Measurements from ENCODE around the gene IGF2R.
"Not testable (repeated sequence)": the region's sequence is repeated elsewhere in the genome, so short reads cannot be mapped to it uniquely, and the experiment has no call there.

Gene IGF2R

GRCh38 chr6:160138839-160139419, 170.0 kb downstream of the IGF2R start:
- DNase-seq (ENCODE audit: low read depth) = no peak

GRCh38 chr6:160139420-160139851, 170.6 kb downstream of the IGF2R start:
- DNase-seq (ENCODE audit: low read depth) = no peak

DNA sequence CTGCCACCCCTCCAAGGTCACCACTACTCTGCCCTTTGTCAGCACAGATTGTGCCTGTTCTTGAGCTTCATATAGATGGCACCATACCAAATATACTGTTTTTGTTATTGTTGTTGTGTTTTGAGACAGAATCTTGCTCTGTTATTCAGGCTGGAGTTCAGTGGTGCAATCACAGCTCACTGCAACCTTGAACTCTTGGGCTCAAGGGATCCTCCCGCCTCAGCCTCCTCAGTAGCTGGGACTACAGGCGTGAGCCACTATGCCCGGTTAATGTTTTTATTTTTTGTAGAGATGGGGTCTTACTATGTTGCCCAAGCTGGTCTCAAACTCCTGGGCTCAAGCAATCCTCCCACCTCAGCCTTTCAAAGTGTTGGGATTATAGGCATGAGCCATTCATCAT, 171.6 kb downstream of the IGF2R start:
- DNase-seq (ENCODE audit: low read depth) = not testable (repeated sequence)

DNA sequence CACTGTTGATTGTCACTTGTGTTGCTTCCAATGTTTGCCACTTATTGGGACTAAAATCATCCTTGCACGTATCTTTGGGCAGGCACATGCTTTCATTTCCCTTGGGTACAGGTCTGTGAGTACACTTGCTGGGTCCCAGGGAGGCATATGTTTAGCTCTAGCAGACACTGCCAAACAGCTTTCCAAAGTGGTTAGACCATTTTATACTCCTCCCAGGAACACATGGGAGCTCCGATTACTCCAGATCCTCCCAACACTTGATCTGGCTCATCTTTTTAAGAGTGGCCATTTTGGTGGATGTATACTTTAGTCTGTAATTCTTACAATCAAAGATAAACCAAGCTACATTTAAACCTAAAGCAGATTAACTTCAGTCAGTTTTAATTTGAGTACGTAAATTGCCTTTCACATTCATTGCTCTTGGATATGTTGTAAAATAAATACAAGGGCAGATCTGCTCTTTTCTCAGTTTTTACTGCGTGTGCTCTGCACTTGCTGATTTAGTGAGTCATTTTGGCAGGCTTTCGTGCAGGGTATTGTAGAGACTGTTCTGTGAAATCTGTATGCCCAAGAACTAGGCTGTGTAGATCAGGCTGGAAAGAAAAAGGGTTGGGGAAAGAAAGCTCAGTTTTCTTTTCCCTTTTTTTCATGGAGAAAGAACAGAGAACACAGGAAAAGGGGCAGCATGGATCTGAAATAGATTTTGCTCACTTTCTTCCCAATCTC, 172.3 kb downstream of the IGF2R start:
- no peak for DNase-seq (ENCODE audit: low read depth)

DNA sequence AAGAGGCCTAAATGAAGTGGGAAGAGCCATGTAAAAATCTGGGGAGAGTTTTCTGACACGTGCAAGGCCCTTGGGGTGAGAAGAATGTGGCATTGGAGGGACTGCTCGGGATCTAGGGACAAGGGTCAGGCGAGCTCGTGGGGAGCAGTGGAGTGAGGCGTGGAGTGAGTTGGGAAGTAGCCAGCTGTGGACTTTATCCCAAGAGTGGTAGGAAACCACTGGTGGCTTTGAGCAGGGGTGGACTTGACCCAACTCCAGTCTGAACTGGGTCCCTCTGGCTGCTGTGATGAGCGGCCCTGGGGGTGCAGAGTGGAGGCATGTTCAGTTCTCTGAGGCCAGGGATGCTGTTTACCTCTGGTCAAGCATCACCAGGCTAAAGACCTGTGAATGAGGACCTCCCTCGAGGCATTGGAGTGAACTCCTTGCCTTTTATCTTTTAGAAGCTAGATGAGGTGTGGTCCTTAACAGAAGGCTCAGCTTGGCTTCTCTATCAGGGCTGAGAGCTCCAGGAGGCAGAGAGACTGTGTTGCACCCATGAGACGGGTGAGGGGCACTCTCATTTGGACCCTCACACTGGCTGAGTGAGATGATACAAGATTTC, 173.3 kb downstream of the IGF2R start:
- no peak for DNase-seq (ENCODE audit: low read depth)

DNA sequence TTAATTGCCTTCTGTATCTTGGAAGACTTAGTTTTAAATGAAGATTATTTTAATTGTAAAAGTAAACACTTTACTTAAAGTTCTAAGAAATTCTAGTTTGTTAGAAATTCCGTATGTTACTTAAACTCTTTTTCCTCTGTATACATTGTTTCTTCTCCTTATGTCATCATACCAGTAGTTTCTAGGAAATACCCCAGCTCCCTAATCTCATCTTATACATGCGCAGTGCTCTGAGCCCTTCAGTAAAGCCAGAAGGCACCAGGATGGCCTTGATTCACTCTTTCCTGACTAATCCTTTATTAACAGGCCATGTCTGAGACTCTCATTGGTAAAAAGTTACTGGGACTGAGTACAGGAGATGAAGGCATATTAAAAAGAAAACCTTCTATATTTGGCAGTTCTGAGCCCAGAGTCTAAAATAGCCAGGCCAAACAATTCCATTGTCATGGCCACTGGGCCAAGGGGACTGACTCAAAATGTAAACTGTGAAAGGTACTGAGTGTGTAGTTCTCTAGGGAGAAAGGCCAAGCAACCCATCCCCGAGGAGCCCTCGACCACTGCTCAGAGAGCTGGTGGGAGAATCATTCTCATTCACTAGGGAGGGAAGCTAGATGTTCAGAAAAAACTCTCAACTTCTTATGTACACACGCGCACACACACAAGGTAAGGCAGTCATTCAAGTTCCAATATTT, 177.7 kb downstream of the IGF2R start:
- DNase-seq (ENCODE audit: low read depth) = no peak

GRCh38 chr6:160147146-160147536, 178.3 kb downstream of the IGF2R start:
- no peak for DNase-seq (ENCODE audit: low read depth)

- DNase-seq (ENCODE audit: low read depth) = no peak
Observed at GRCh38 chr6:160154471-160154870, 185.6 kb downstream of the IGF2R start.

DNA sequence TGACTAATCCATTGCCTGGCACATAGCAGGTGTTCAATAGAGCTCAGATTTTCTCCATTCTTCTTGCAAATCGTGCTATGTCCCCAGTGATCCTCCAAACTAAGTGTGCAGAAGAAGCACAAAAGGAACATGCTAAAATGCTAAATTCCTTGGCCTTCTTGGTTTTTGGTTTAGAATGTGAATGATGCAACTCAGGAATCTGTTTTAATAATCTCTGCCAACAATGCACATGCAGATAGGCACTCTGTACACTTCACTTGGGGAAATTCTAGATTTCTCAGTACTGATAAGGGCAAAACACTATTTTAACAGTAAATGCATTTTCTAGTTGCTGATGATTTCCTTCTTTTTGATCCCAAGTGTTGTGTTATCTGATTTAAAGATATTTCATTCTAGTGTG, 188.0 kb downstream of the IGF2R start:
- DNase-seq (ENCODE audit: low read depth) = no peak

GRCh38 chr6:160160450-160160849, 191.6 kb downstream of the IGF2R start:
- no peak for DNase-seq (ENCODE audit: low read depth)

Data from stimulated activated CD8-positive, alpha-beta memory T cell treated with anti-CD3 and anti-CD28 coated beads, Interleukin-15, amount 100 ng/mL, for 24 hours (primary cell).